Ovary (tissue), 3 donors: ENCODE measurements around the gene ZNF343.

Source experiments
- EP300 ChIP-seq: sonication (generic); formaldehyde crosslinking; IDR thresholded peaks from one replicate; pipeline ENCODE4 v1.6.1; 2017; ENCODE audit warnings: antibody characterized with exemption
- POLR2A ChIP-seq: fragments of 450-650 bp; IDR thresholded peaks from one replicate; pipeline ENCODE4 v1.6.1; 2017; ENCODE audit warnings: antibody characterized with exemption, mild to moderate bottlenecking, moderate library complexity
- TF ChIP-seq, protein P1 (sequence below), 3 donors: fragments of 450-650 bp in 2 of 3; fragments of 200-600 bp in 1 of 3; IDR thresholded peaks; one replicate each; pipeline versions ENCODE4 v1.5.1 to v1.8.0; 2016 to 2022; ENCODE audit warnings: antibody characterized with exemption in 3 of 3, mild to moderate bottlenecking in 1 of 3
- donor health status: DM: no; HTN: no; CAD: no.

GRCh38 chr20:2528671-2529271, 20.1 kb upstream of the ZNF343 start:
- TF ChIP-seq, protein P1, sequence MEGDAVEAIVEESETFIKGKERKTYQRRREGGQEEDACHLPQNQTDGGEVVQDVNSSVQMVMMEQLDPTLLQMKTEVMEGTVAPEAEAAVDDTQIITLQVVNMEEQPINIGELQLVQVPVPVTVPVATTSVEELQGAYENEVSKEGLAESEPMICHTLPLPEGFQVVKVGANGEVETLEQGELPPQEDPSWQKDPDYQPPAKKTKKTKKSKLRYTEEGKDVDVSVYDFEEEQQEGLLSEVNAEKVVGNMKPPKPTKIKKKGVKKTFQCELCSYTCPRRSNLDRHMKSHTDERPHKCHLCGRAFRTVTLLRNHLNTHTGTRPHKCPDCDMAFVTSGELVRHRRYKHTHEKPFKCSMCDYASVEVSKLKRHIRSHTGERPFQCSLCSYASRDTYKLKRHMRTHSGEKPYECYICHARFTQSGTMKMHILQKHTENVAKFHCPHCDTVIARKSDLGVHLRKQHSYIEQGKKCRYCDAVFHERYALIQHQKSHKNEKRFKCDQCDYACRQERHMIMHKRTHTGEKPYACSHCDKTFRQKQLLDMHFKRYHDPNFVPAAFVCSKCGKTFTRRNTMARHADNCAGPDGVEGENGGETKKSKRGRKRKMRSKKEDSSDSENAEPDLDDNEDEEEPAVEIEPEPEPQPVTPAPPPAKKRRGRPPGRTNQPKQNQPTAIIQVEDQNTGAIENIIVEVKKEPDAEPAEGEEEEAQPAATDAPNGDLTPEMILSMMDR (IDR thresholded peaks at IDR 0.05), result no peak
- TF ChIP-seq POLR2A (no peak), EP300 (no peak)
